Caki2 (cell line): Measurements from ENCODE around the gene SERPINE2. TPM values are rescaled to one million over a fixed set of nuclear protein-coding genes. Genes with fewer than 3 reads are reported as not detected.

Experiments used
- DNase-seq: peaks from one replicate; pipeline ENCODE4 v3.0.0-alpha.2; 2015; ENCODE audit warnings: low read depth
- in situ Hi-C: cut with HindIII; loops from 2 replicates; pipeline ENCODE4 v1.10.0; 2016; ENCODE audit warnings: low sequenced_read_pairs, low pct_unique_long_range_greater_than_20kb, mixed read lengths
- total RNA-seq: library from RNA; depleted of rRNA; stranded (reverse); fragments of >200 nt; shearing (Covaris generic); gene quantifications from 2 replicates; pipeline ENCODE4 v1.2.3, GENCODE V29; 2014; ENCODE audit warnings: low replicate concordance; rRNA removed

Gene SERPINE2, protein sequence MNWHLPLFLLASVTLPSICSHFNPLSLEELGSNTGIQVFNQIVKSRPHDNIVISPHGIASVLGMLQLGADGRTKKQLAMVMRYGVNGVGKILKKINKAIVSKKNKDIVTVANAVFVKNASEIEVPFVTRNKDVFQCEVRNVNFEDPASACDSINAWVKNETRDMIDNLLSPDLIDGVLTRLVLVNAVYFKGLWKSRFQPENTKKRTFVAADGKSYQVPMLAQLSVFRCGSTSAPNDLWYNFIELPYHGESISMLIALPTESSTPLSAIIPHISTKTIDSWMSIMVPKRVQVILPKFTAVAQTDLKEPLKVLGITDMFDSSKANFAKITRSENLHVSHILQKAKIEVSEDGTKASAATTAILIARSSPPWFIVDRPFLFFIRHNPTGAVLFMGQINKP
- 90.5 and 101 TPM in 2 replicates for total RNA-seq

DNA sequence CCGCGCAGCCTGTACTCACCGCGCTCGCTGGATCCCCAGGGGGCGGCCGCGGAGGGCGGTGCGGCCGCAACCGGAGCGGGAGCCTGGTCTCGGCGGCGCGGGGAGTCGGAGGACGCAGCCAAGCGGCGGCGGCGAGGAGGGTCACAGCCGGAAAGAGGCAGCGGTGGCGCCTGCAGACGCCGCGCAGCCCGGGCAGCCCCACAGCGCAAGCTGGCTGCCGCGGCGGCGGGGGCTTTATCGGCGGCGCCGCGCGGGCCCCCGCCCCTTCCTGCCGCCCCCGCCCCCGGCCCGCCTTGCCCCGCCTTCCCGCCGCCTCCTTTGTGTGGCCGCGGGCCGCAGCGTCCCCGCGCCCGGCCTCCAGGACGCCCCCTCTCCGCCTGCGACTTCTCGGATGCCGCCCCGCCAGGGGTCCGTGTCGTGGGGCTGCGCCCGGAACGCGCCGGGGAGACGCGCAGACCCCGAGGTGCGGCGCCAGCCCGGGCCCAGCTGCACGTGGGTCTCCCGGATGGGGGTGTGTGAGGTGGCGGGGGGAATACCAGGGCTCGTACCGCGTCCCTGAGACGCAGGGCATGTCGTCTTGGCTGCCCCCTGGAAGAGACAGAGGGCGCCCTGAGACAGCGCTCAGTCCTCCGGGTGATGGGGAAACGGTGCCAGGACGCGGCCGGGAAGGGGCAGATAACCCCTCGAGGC, at the start of gene SERPINE2:
Gene SERPINE2 (minus strand): TSS at position 207 of the 690 bp plus-strand sequence. CDS start 37,386 bp downstream, outside the sequence.
- DNase-seq = peak; percentile 88
- in situ Hi-C loops = no loop called here

DNA sequence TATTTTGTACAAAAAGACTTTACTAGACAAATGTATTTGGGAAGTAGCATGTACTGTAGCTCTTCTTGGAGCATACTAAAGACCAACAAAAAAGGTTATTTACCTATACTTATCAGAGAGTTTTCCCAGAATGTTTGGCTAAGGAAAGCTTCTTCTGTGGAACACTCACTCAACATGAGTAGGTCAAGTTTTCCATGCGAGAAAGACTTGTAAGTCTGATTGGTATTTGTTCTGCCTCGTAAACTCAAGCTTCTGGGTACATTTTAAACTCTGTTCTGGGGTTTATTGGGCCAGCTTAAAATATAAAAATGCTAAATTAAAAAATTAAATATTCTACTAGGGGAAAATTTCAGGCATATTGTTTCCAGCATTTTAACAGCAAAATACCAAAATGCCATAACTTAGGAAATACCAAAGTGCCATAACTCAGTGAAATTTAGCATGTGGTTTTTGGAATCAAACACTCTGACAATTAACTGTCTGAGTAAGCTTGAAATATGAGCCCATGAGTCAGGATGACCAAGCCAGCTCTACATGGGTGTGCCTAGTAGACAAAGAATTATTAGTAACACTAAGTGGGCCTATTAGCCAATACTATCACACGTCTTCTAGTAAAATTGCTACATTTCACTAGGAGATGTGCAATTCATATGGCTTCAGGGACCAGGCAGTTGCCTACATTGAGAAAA, 47.3 kb upstream of the SERPINE2 start:
- in situ Hi-C loops = no loop called here

DNA sequence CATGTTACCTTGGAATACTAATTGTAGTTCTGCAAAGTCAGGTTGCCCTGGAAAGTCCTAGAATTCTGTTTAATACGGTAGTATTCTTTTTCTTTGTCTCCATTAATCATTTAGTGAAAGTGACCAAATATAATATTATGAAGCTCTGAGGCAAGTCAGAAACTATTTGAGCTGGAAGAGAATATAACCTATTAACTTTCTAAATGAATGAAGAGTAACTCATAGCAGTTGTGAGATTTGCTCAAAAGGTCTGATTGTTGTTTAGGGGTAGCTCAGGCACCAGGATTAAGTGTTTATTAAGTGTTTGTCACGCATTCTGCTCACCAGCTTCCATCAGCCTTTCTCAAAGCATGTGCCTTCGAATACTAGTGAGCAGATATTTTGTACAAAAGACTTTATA, 46.7 kb upstream of the SERPINE2 start:
- no peak for DNase-seq

More for the DNA sequence above, 47.3 kb upstream of the SERPINE2 start:
- DNase-seq = peak; percentile 64

DNA sequence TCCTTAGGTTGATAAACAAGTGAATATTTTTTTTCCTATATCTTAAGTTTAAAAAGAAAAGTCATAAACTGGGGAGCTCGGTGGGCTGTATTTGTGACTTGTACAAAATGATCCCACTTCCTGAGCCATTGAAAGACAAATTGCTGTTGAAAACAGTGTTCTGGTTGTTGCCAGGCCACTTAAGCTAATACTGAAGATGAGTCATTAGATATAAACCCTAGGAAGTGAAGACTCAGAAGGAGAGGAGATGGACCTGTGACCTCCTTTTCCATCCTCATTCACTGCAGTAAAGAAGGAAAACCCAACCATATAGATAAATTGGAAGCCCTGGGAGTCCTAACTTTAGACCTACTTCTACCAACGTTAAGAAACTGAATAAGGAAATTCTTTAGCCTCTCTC, 46.2 kb upstream of the SERPINE2 start:
- in situ Hi-C loops = no loop called here
- peak; percentile 53 for DNase-seq

More for the DNA sequence above, 46.7 kb upstream of the SERPINE2 start:
- in situ Hi-C loops = no loop called here

DNA sequence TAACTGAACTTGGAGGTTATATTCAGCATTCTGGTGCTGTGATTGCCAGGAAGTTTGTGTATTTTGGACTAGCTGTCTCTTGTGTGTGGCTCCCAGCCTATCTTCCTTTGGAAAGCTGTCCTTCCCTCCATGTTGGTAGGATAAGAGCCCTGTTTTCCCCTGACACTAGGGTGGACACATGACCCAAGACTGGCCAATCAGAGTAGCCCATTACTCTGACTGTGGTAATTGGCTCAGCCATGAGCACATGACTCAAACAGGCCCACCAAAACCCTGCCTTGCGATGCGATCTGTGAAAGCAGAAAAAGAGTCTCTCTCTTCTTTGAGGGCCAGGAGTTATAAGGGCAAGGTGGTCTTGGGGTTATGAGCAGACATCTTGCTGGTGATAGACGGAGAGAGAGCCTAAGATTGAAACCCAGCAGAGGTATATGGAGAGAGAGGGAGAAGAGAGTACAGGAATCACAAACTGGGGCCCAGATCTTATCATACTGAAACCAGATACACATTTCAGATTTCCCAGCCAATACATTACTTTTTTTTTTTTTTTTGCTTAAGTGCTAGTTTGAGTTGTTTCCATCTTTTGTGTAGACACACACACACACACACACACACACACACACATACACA, 45.3 kb upstream of the SERPINE2 start:
- DNase-seq = no peak
- in situ Hi-C loops = no loop called here

DNA sequence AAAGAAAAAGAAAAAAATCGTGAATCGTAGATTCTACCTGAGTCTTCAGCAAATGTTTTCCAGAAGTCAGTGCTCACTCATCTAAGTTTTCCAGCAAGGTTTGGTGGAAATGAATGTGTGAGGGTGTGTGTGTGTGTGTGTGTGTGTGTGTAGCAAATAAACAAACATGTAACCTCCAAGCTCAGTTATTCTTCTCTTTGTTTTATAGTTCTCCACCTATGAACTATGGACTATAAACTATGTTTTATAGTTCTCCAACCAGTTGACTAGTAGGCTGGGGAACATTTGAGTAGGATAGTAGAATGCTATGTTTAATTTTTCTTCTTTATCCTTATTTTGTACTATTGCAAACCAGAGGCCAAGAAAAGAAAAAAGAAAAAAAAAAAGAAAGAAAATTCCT, 44.6 kb upstream of the SERPINE2 start:
- in situ Hi-C loops = no loop called here
- DNase-seq = no peak

DNA sequence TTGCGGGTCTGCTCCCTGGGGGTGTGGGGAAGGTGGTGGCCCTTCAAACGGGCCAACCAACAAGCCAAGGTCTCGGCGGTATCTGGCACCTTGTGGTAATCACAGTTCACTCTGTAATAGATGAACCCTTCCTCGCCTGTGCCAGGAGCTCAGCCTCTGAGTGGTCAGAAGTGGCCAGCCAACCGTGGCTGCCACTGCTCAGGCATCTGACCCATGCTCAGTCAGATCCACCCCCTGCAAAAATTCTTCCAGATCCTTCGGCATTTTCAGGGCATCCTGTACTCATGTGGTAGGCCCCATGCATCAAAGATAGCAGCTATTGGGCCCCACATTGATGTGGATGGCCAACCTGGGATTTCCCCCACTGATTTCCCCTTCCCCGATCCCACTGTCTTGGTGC, 39.6 kb upstream of the SERPINE2 start:
- in situ Hi-C loops = no loop called here
- DNase-seq = peak; percentile 6

DNA sequence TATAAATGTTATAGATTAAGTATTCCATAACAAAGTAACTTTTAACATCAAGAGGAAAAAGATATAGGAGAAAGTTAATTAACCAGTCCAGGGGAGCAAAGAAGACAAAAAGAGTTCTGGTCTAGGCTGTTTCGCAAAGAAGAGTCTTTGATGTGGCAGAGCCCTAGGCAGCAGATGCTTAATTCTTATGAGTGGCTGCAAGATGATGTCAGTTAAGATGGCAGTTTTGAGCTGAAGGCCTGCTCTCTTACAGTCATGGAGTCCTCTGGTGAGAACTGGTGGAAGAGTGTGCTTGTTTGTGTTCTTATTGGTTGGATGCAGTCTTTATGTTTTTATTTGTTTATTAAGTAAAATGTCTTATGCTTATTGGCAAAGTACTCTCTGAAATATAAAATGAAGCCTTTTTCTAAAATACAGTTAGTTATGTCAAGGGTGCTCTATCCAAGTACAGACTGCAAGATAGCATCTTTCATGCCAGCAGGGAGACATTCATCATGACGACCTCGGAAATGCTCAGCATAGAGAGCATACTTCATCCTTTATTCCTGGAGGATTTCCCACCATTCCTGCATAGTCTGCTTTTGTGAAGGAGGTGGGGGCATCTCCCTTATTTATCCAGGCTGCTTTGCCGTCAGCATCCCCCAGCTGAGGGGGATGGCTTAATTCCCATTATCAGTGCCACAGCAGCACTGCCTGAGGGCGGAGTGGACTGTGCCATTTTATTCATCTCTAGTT, 38.9 kb upstream of the SERPINE2 start:
- in situ Hi-C loops = no loop called here
- DNase-seq = no peak

DNA sequence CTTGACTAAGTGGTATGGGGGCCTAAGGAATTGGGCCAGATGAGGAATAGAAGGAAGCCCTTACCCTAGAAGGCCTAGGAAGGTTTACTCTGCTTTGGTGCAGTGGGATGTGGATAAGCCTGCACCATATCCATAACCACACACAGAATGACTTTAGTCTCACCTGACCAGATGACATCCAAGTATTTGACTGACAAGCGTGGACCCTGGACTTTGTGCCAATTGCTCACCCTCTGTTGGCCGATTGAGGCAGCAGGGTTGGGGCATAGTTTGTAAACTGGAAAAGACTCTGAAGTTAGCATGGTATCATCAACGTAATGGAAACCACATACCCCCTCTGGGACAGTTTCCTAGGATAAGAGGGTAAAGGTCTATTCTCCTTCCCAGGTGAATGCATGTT, 36.5 kb upstream of the SERPINE2 start:
- in situ Hi-C loops = no loop called here
- no peak for DNase-seq

DNA sequence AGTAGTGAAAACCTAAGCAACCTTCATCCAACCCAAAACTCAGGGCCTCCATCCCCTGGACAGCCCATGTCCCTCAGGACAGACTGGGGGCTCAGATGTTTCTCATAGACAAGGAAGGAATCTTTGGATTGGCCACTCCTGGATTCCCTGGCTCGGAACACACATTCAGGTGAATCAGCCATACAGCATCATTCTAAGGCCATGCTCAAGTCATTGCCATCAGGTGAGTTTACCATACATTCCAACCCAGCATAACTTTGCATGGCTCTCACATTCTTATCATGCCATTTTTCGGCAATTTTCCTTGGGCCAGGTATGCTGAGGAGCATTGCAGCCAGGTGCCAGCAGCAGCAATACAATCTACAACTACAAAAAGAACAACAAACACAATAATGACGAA, 34.6 kb upstream of the SERPINE2 start:
- in situ Hi-C loops = no loop called here

DNA sequence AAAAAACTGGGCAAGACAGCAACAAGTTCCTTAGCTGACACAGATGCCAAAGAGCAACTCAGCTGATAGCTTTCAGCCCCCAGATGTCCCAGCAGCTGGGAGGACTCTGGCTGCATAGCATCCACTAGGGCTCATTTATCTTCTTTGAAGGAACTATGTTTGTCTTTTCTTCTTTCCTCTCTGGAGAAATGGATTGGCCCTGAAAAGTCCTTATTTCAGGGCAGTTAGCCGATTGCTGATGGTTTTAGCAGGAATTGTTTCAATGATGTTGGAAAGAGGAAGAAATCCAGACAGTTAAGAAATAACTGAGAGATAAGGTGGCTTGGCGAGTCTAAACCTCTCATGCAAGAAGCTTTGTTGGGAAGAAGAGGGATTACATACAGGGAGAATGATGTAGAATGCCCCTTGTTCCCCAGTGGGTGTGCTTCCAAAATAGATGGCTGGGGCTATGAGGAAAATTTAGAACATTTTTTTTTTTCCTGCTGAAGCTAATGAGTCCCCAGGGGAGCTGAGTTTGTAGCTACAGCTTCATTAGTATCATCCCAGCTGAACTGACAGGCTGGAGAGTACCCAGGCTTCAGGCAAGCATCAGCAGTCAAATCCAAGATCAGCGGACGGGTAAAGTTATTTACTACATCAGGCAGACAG, 33.6 kb upstream of the SERPINE2 start:
- in situ Hi-C loops = no loop called here
- DNase-seq = no peak

More for the DNA sequence above, 34.6 kb upstream of the SERPINE2 start:
- DNase-seq = no peak

DNA sequence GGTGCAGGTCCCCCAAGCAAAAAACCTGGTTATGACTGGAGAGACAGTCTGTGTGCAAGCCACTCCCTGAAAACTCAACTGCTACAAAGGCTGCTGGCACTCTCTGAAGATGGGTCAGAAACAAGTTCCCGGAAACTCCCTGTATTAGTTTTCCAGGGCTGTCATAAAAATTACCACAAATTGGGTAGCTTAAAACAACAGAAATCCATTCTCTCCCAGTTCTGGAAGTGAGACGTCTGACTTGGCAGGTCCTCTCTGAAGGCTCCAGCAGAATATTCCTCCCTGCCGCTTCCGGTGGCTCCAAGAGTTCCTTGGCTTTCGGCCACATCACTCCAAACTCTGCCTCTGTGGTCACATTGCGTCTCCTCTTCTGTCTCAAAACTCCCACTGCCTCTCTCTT, 30.1 kb upstream of the SERPINE2 start:
- in situ Hi-C loops = no loop called here
- no peak for DNase-seq

DNA sequence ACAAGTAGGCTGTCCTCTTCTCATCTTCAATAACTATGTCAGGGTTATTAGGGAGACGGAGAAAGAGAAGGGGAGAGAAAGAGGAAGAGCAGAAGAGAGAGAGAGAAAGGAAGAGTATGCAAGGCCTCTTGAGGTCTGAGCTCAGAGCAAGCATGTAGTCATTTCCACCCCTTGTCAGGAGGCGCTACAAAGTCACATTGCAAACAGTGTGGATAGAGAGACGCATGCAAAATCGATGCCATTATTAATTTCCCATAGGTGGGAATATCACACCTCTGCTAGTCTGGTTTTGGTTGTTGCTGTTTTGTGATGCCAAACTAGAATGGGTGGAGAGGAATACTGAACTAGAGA, 24.2 kb upstream of the SERPINE2 start:
- no peak for DNase-seq
- in situ Hi-C loops = no loop called here

DNA sequence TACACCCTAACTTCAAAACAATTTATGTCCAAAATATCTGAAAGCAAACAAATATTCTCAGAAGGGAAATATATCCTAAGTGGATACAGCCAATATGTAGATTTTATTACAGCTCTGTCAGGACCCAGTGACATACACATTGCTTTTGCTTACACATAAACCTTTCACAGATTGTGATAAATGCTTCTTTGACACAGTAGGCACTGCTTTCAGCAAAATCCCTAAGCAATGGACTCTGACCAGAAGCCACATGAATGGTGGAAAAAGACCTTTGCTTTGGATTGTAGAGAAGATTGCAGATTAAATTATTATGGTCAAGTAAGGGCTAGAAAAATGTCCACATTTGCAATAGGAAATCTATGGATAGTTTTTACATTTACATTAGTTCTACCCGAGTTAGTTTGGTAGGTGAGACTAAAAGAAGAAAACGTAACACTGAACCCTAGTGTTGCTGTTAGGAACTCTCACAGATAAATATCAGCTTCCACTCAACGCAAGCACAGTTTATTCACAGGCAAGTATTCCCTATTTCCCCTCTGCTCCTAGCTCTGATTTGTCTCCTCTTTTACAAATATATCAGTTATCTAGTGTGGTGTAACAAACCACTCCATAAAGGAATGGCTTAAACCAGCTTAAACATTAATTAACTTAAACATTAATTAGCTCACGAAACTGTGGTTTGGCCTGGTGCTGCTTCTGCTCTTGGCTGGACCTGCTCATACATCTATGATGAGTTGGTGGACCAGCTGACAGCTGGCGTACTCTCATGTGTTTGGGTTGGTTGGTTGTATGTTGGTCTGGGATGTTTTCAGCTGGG, 23.6 kb upstream of the SERPINE2 start:
- in situ Hi-C loops = no loop called here
- peak; percentile 17 for DNase-seq

DNA sequence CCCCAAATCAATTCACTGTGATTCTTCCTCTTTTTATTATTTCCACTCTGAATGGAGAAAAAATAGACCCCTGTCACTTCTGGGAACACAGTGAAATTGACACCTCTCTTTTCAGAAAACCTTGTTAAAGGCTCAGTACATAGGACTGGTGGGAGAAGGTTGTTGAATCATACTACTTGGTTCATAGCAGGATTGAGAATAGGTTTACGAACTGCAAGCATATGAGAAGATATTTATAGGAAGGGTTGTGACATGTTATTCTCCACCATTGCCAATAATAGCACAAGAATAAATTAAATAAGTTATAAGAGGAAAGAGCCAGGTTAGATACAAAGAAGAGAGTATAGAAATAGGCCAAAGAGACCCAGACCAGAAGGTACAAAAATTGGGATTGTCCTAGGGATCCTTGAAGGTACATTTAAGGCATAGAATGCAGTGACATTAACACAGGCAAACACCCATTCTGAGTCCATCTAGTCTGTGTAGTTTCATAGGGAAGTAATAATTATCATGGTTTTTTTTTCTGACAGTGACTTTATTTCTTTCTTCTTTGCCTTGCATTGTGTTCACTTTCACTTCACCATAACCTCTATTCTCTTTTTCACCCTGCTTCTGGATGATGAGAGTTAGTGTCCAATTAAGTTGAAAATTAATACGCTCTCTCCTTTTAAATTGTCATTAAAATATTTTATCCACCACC, 21.8 kb upstream of the SERPINE2 start:
- DNase-seq = no peak
- in situ Hi-C loops = no loop called here

DNA sequence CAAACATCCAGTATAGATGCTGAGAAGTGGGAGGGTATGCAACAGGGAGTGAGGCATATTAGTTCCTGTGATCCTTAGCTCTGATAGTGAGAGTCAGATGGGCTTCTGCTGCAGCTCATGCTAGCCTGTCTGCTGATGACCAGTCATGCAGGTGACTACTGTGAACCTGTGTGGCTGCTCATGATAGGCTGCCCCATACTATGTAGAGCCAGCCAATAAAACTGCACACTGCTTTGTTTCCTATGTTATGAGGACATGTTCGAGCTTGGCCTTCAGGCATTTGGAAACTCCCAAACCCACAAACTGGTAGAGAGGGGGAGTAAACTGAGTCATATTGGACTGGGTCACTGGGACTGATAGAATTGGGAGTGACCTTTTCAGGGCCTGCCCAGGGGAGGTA, 20.1 kb upstream of the SERPINE2 start:
- in situ Hi-C loops = no loop called here
- DNase-seq = no peak
